Small intestine (tissue), 16 donors: Measurements from ENCODE around the gene FPGS. TPM values are rescaled to one million over a fixed set of nuclear protein-coding genes. Genes with fewer than 3 reads are reported as not detected.
A peak's percentile ranks its signal among the peaks of the same experiment; 100 is the strongest.

ENCODE experiments used
- DNase-seq, 2 donors: peaks; one replicate each; pipeline versions ENCODE4 v3.0.0 to v3.0.0-alpha.2; 2013
- FAIRE-seq: peaks from 2 replicates; lab custom pipeline; 2012; peaks lifted over from hg19 to GRCh38; lab: Jason Lieb, UNC
- H3K27ac ChIP-seq, 3 donors: one replicate each; pipeline ENCODE4 v1.5.1; 2013; ENCODE audit warnings: low read length in 2 of 3, mild to moderate bottlenecking in 2 of 3, control low read depth in 1 of 3, inconsistent platforms in 1 of 3, low read depth in 1 of 3, moderate library complexity in 1 of 3
- H3K27me3 ChIP-seq, 3 donors: one replicate each; pipeline ENCODE4 v1.6.1; 2013; ENCODE audit warnings: low read length in 3 of 3, inconsistent platforms in 1 of 3; ENCODE audit not compliant: control insufficient read depth in 3 of 3, insufficient read depth in 3 of 3
- H3K36me3 ChIP-seq, 3 donors: one replicate each; pipeline ENCODE4 v1.6.1; 2013; ENCODE audit warnings: low read length in 3 of 3, inconsistent platforms in 1 of 3, low read depth in 1 of 3, mild to moderate bottlenecking in 1 of 3, moderate library complexity in 1 of 3; ENCODE audit not compliant: control insufficient read depth in 3 of 3, insufficient read depth in 2 of 3
- H3K4me1 ChIP-seq, 3 donors: one replicate each; pipeline ENCODE4 v1.6.1; 2013; ENCODE audit warnings: low read length in 2 of 3, inconsistent platforms in 1 of 3, low read depth in 1 of 3, mild to moderate bottlenecking in 1 of 3, moderate library complexity in 1 of 3; ENCODE audit not compliant: control insufficient read depth in 3 of 3, insufficient read depth in 2 of 3
- H3K4me3 ChIP-seq, 3 donors: one replicate each; pipeline ENCODE4 v1.5.1; 2013; ENCODE audit warnings: low read length in 3 of 3, control low read depth in 1 of 3, inconsistent platforms in 1 of 3, low read depth in 1 of 3, mild to moderate bottlenecking in 1 of 3, moderate library complexity in 1 of 3
- H3K9me3 ChIP-seq, 2 donors: one replicate each; pipeline ENCODE4 v1.6.1; 2013; ENCODE audit warnings: low read depth in 1 of 2, low read length in 1 of 2; ENCODE audit not compliant: control insufficient read depth in 2 of 2, insufficient read depth in 1 of 2
- WGBS, 3 donors: extraction: QIAGEN DNeasy Blood & Tissue Kit; methylation state at CpG; one replicate each; pipeline ENCODE4 v1.1.7; 2013; 5-methylcytosine and 5-hydroxymethylcytosine counted together
- long read RNA-seq, 10 donors: transcript quantifications; one replicate each; lab custom pipeline, GENCODE V29; 2026
- polyA plus RNA-seq, 4 donors: library from polyadenylated mRNA; stranded (reverse) in 3 of 4; unstranded in 1 of 4; fragments of 200-250 nt in 3 of 4; fragments of 120-200 nt in 1 of 4; gene quantifications; one replicate each; pipeline versions ENCODE4 v1.2.1 to v1.2.3, GENCODE V29; 2013
- donor health status: healthy with polysubstance abuse.
- donor health status: control.
- donor health status: control.
- donor health status: Bipolar disorder and iron deficiency.
- donor health status: healthy.

Gene FPGS, protein sequence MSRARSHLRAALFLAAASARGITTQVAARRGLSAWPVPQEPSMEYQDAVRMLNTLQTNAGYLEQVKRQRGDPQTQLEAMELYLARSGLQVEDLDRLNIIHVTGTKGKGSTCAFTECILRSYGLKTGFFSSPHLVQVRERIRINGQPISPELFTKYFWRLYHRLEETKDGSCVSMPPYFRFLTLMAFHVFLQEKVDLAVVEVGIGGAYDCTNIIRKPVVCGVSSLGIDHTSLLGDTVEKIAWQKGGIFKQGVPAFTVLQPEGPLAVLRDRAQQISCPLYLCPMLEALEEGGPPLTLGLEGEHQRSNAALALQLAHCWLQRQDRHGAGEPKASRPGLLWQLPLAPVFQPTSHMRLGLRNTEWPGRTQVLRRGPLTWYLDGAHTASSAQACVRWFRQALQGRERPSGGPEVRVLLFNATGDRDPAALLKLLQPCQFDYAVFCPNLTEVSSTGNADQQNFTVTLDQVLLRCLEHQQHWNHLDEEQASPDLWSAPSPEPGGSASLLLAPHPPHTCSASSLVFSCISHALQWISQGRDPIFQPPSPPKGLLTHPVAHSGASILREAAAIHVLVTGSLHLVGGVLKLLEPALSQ
- 10 to 100 TPM; 24.4 to 45.8 (median 30.6) TPM for polyA plus RNA-seq
- long read RNA-seq, donor 1, transcript FPGS-203 (15 exons, 2,279 nt), result major isoform, 6 of 19 reads
- long read RNA-seq, donor 1, transcript FPGS-201 (15 exons, 2,278 nt), result minor isoform, 5 of 19 reads
- long read RNA-seq, donor 1, partial matches to known transcripts, result 6 of 19 reads
- long read RNA-seq, donor 1, other reads (novel, unspliced or antisense), result 0 of 19 reads
- long read RNA-seq, donor 2, partial matches to known transcripts, result 0 of 1 reads
- long read RNA-seq, donor 2, other reads (novel, unspliced or antisense), result 0 of 1 reads
- long read RNA-seq, donor 3, result 0 reads
- long read RNA-seq, donor 4, result 0 reads
- long read RNA-seq, donor 5, partial matches to known transcripts, result 5 of 7 reads
- long read RNA-seq, donor 5, other reads (novel, unspliced or antisense), result 0 of 7 reads
- long read RNA-seq, donor 6, partial matches to known transcripts, result 0 of 8 reads
- long read RNA-seq, donor 6, other reads (novel, unspliced or antisense), result 0 of 8 reads
- long read RNA-seq, donor 7, result 0 reads
- long read RNA-seq, donor 8, partial matches to known transcripts, result 0 of 1 reads
- long read RNA-seq, donor 8, other reads (novel, unspliced or antisense), result 0 of 1 reads
- long read RNA-seq, donor 9, partial matches to known transcripts, result 0 of 1 reads
- long read RNA-seq, donor 9, other reads (novel, unspliced or antisense), result 0 of 1 reads
- long read RNA-seq, donor 10, partial matches to known transcripts, result 0 of 5 reads
- long read RNA-seq, donor 10, other reads (novel, unspliced or antisense), result 0 of 5 reads

- FAIRE-seq (no peak), DNase-seq (peak; percentile 80 to 95)
- Histone ChIP-seq H3K27me3 (no peaks in the 10 kb centered on the region), H3K9me3 (no peaks in the 10 kb centered on the region), H3K36me3 (peaks cover 2 to 31% (median 3%) of the 10 kb centered on the region in 3 donors), H3K4me1 (peaks cover 7 to 23% (median 17%) of the 10 kb centered on the region in 3 donors), H3K4me3 (peak within 1 kb of the TSS; percentile 61 to 76 (median 62)), H3K27ac (peak within 1 kb of the TSS; percentile 70 to 98 (median 78))
- WGBS, 3 donors, result 0 to 1% (median 1%) methylated on average over 55 to 82 of the region's 83 CpGs
These were observed at the start of gene FPGS for GRCh38 chr9:127802576-127803443. TSS of gene FPGS (plus strand) at chr9:127802882. CDS start at chr9:127802925, 43 bp downstream.

DNA sequence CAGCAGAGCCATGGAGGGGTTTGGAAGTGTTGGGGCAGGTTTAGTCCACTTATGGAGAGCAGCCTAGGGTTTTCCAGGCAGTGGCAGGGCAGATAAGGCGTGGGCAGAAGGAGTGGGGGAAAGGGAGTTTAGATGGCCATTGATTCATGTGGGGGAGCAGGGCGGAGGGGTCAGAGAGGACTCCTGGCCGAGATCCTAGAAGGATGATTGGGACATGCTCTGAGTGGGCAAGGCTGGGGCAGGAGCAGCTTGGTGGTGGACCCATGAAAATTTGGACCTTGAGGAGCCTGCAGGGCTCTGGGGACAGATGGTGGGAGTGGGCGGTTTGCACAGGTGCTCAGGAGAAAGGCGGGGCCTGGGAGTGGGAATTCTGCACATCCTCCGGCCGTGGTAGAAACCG, 49.5 kb upstream of the FPGS start:
- no peak for FAIRE-seq

DNA sequence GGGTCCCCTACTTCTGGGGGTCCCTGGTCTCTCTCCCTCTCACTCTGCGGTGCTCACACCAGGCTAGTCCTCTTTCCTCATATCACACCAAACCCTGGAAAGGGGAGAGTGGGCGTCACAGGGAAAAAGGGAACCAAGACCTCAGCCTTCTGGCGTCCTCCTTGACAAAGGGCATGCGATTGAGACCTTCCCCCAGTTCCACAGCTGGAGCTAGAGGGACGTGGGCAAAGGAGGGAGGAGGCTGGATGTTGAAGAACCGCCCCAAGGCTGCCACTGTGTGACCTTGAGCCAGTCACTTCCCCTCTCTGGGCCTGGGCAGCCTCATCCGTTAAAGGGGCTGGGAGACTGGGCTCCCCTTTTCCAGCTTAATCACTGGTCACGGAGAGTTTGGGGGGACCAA, 49.1 kb upstream of the FPGS start:
- H3K27ac ChIP-seq, result no peak overlapping the region
- no peak overlapping the region for H3K4me3 ChIP-seq
- no peaks in the 10 kb centered on the region for H3K4me1 ChIP-seq
- H3K36me3 ChIP-seq, result peaks cover 0 to 7% (median 0%) of the 10 kb centered on the region in 3 donors
- H3K27me3 ChIP-seq, result peaks cover 0 to 47% (median 8%) of the 10 kb centered on the region in 3 donors
- no peaks in the 10 kb centered on the region for H3K9me3 ChIP-seq
- WGBS, 3 donors, result 48 to 69% (median 51%) methylated on average over 8 of the region's 8 CpGs
- DNase-seq (no peak), FAIRE-seq (no peak)

More for the DNA sequence above, 49.5 kb upstream of the FPGS start:
- Histone ChIP-seq H3K36me3 (peaks cover 0 to 7% (median 0%) of the 10 kb centered on the region in 3 donors), H3K9me3 (no peaks in the 10 kb centered on the region), H3K27me3 (peaks cover 0 to 50% (median 8%) of the 10 kb centered on the region in 3 donors), H3K4me3 (no peak overlapping the region), H3K4me1 (no peaks in the 10 kb centered on the region), H3K27ac (no peak overlapping the region)
- no peak for DNase-seq
- WGBS, 3 donors, result 54 to 68% (median 63%) methylated on average over 8 of the region's 8 CpGs

- Histone ChIP-seq H3K9me3 (no peaks in the 10 kb centered on the region), H3K27me3 (peaks cover 0 to 47% (median 8%) of the 10 kb centered on the region in 3 donors), H3K4me1 (no peaks in the 10 kb centered on the region), H3K36me3 (peaks cover 0 to 4% (median 0%) of the 10 kb centered on the region in 3 donors), H3K4me3 (peak overlapping the region in 1 of 3 donors; percentile 28), H3K27ac (peak overlapping the region in 1 of 3 donors; percentile 1)
- WGBS, 3 donors, result 11 to 38% (median 35%) methylated on average over 68 to 86 of the region's 86 CpGs
- FAIRE-seq (no peak), DNase-seq (no peak)
These were observed 48.3 kb upstream of the FPGS start for GRCh38 chr9:127754099-127755060.

- H3K27ac ChIP-seq, result no peak overlapping the region
- H3K36me3 ChIP-seq, result no peaks in the 10 kb centered on the region
- H3K9me3 ChIP-seq, result no peaks in the 10 kb centered on the region
- 23 to 53% (median 35%) methylated on average over 28 to 61 of the region's 61 CpGs for WGBS, 3 donors
- FAIRE-seq, result no peak
- no peak overlapping the region for H3K4me3 ChIP-seq
- no peak for DNase-seq
- H3K27me3 ChIP-seq, result peaks cover 0 to 43% (median 8%) of the 10 kb centered on the region in 3 donors
- H3K4me1 ChIP-seq, result no peaks in the 10 kb centered on the region
These were observed 47.3 kb upstream of the FPGS start for GRCh38 chr9:127755061-127756060.

DNA sequence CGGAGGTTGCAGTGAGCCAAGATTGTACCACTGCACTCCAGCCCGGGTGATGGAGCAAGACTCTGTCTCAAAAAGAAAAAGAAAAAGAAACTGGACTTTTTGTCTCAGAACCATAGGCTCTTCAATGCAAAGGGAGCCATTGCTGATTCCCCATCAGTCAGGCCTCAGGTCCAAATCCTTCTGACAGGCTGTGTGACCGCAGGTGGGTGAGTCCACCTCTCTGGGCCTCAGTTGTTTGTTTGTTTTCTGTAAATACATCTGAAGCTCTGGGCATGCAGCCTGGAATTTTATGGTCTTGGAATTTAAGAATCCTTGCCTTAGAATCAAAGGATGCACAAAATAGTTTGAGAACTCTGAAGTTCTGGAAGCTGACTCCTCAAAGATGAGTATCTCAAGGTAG, 46.4 kb upstream of the FPGS start:
- DNase-seq, result no peak
- H3K9me3 ChIP-seq, result no peaks in the 10 kb centered on the region
- no peak overlapping the region for H3K4me3 ChIP-seq
- no peak overlapping the region for H3K27ac ChIP-seq
- peaks cover 0 to 46% (median 8%) of the 10 kb centered on the region in 3 donors for H3K27me3 ChIP-seq
- WGBS, 3 donors, result 73 to 87% (median 75%) methylated on average over 3 of the region's 3 CpGs
- H3K4me1 ChIP-seq, result no peaks in the 10 kb centered on the region
- H3K36me3 ChIP-seq, result no peaks in the 10 kb centered on the region
- FAIRE-seq, result no peak
